ENCODE results near the gene NBL1. TPM values are rescaled to one million over a fixed set of nuclear protein-coding genes. Genes with fewer than 3 reads are reported as not detected.

Gene NBL1
- total and polyA plus RNA-seq, 9 of the 15 experiments (the other 6 are each of a cell fraction or from before 2014, with no cell fraction given): 0.10 to 3.7 (median 1.8) TPM; not detected in 1

GRCh38 chr1:19610282-19610981 is 33.7 kb upstream of the NBL1 start:
- no peak for ATAC-seq
- TF ChIP-seq MEIS2 (IDR thresholded peaks at IDR 0.05; ENCODE audit: partially characterized antibody) (peak; percentile 60), E2F6 (IDR thresholded peaks at IDR 0.05; ENCODE audit: borderline replicate concordance in 1 of 2, extremely low read depth in 1 of 2, insufficient read depth in 1 of 2, insufficient read length in 1 of 2, low read depth in 1 of 2, low read length in 1 of 2, poor library complexity in 1 of 2, severe bottlenecking in 1 of 2) (no peak), ZMIZ1 (IDR thresholded peaks at IDR 0.05; ENCODE audit: low read depth in 2 of 2, low read length in 2 of 2) (no peak), CCAR2 (IDR thresholded peaks at IDR 0.05; ENCODE audit: low read depth, low read length) (no peak), TCF7L2 (IDR thresholded peaks at IDR 0.05; ENCODE audit: low read depth, low read length) (no peak), KLF10 (CRISPR knock-in tag; IDR thresholded peaks at IDR 0.05) (no peak), ATF1 (CRISPR knock-in tag; IDR thresholded peaks at IDR 0.05) (no peak), ATF1 (tag; IDR thresholded peaks at IDR 0.05) (no peak), NFRKB (IDR thresholded peaks at IDR 0.05; ENCODE audit: low read depth) (no peak), FUS (optimal IDR thresholded peaks at IDR 0.05; ENCODE audit: low read depth, low read length) (no peak), PBX2 (CRISPR knock-in tag; IDR thresholded peaks at IDR 0.05; ENCODE audit: low read depth) (no peak), PBX2 (tag; conservative IDR thresholded peaks at IDR 0.05; ENCODE audit: low read depth) (0 out of 2 replicates have a peak, but pooled peaks have one; percentile 29), POLR2G (IDR thresholded peaks at IDR 0.05; ENCODE audit: low read depth, low read length) (0 out of 2 replicates have a peak, but pooled peaks have one; percentile 35), ZNF785 (CRISPR knock-in tag; IDR thresholded peaks at IDR 0.05) (no peak), BRF1 (IDR thresholded peaks at IDR 0.05; ENCODE audit: borderline replicate concordance, extremely low read depth, insufficient read length) (no peak)

More at GRCh38 chr1:19610282-19610981, 33.7 kb upstream of the NBL1 start:
- H3K9me3 ChIP-seq (replicated peaks; ENCODE audit: control insufficient read depth, insufficient read depth, low read depth, low read length): no peaks in the 10 kb centered on the region
- no peak overlapping the region for H2AFZ ChIP-seq (ENCODE audit: low read depth, low read length)
- no peaks in the 10 kb centered on the region for H3K27me3 ChIP-seq (ENCODE audit: control insufficient read depth in 2 of 2, insufficient read depth in 2 of 2, low read length in 2 of 2)
- H3K9me1 ChIP-seq (ENCODE audit: control insufficient read depth, insufficient read depth, low read length): no peaks in the 10 kb centered on the region
- peaks cover 44% of the 10 kb centered on the region for H3K36me3 ChIP-seq (ENCODE audit: control insufficient read depth, insufficient read depth, low read length)
- H3K27ac ChIP-seq (ENCODE audit: extremely low read depth, low read depth, low read length): no peak overlapping the region
- WGBS (ENCODE audit: insufficient coverage, low coverage, missing lambda C conversion rate): 74% methylated on average over 8 of the region's 8 CpGs
- FAIRE-seq (no peak), DNase-seq (ENCODE audit: extremely low read depth in 1 of 4, low spot score in 3 of 4) (no peak)
- intact Hi-C loops (cut with micrococcal nuclease) (no loop called here), in situ Hi-C loops (cut with MboI) (no loop called here)
- peaks cover 87% of the 10 kb centered on the region for H3K79me2 ChIP-seq (ENCODE audit: control insufficient read depth, insufficient read depth, low read length)
- POLR2A ChIA-PET: interaction anchor here (0.7 to 2.1 kb wide), 4 partner anchors 8 to 526 kb away, joined by 3 to 17 read pairs (median 4); a partner anchor contains a TSS
- H3K4me1 ChIP-seq (replicated peaks in 1 of 2; ENCODE audit: control insufficient read depth in 2 of 2, insufficient read depth in 2 of 2, low read length in 2 of 2): peaks cover 3 to 5% of the 10 kb centered on the region in 2 experiments; a peak in 2 of 5 replicates
- no peak overlapping the region for H3K4me2 ChIP-seq (ENCODE audit: insufficient read depth, low read length)
- CTCF ChIA-PET (ENCODE audit: low intra/inter-chr PET ratio): no interaction called here
- H3K4me3 ChIP-seq: no peak overlapping the region
- no TSS peak for BruUV-seq (replicated peaks)
- H4K20me1 ChIP-seq (replicated peaks; ENCODE audit: control insufficient read depth, insufficient read depth, low read length): peaks cover 18% of the 10 kb centered on the region
- H3K9ac ChIP-seq (ENCODE audit: insufficient read depth in 1 of 2, low read depth in 2 of 2, low read length in 2 of 2): no peak overlapping the region
